OCI-LY1 (cell line): ENCODE measurements around the gene TEC.
"Not testable (repeated sequence)": the region's sequence is repeated elsewhere in the genome, so short reads cannot be mapped to it uniquely, and the experiment has no call there.

Experiments used
- H2AFZ ChIP-seq: fragments of 200-600 bp; sonication (generic), shearing (Covaris generic); 2 replicates; pipeline ENCODE4 v1.6.0; 2014; ENCODE audit warnings: antibody characterized with exemption, mild to moderate bottlenecking, low read length
- H3F3A ChIP-seq: fragments of 200-600 bp; sonication (generic), shearing (Covaris generic); 2 replicates; pipeline ENCODE4 v1.6.0; 2014; ENCODE audit warnings: mild to moderate bottlenecking, antibody characterized with exemption, low read length, moderate library complexity; ENCODE audit not compliant: insufficient read depth
- H3K27ac ChIP-seq: fragments of 200-600 bp; sonication (generic); 2 replicates; pipeline ENCODE4 v1.5.1; 2014; ENCODE audit warnings: low read length, mixed run types, mild to moderate bottlenecking, low read depth; ENCODE audit not compliant: poor library complexity, severe bottlenecking
- H3K27me3 ChIP-seq: fragments of 200-600 bp; sonication (generic); 2 replicates; pipeline ENCODE4 v1.6.0; 2014; ENCODE audit warnings: antibody characterized with exemption, mild to moderate bottlenecking, low read length, moderate library complexity; ENCODE audit not compliant: insufficient read depth
- H3K36me3 ChIP-seq: fragments of 200-600 bp; sonication (generic); 2 replicates; pipeline ENCODE4 v1.6.1; 2014; ENCODE audit warnings: mild to moderate bottlenecking, antibody characterized with exemption, low read length, moderate library complexity, mixed read lengths; ENCODE audit not compliant: insufficient read depth
- H3K4me1 ChIP-seq: fragments of 200-600 bp; sonication (generic); 2 replicates; pipeline ENCODE4 v1.5.1; 2014; ENCODE audit warnings: mild to moderate bottlenecking, low read length, moderate library complexity; ENCODE audit not compliant: insufficient read depth, severe bottlenecking
- H3K4me2 ChIP-seq: fragments of 200-600 bp; sonication (generic), shearing (Covaris generic); 2 replicates; pipeline ENCODE4 v1.6.1; 2014; ENCODE audit warnings: low read length
- H3K4me3 ChIP-seq: fragments of 200-600 bp; sonication (generic); 2 replicates; pipeline ENCODE4 v1.5.1; 2014; ENCODE audit warnings: low read length, low read depth, mild to moderate bottlenecking, mixed read lengths; ENCODE audit not compliant: poor library complexity, severe bottlenecking
- H3K79me2 ChIP-seq: fragments of 200-600 bp; shearing (Covaris generic); 2 replicates; pipeline ENCODE4 v1.6.1; 2016; ENCODE audit warnings: mixed run types, low read length, mixed read lengths; ENCODE audit not compliant: insufficient read depth
- H3K9ac ChIP-seq: fragments of 200-600 bp; sonication (generic), shearing (Covaris generic); 2 replicates; pipeline ENCODE4 v1.6.1; 2014; ENCODE audit warnings: mild to moderate bottlenecking, low read length, mixed read lengths
- H3K9me2 ChIP-seq: fragments of 200-600 bp; sonication (generic), shearing (Covaris generic); 2 replicates; pipeline ENCODE4 v1.6.1; 2014; ENCODE audit warnings: low read depth, mild to moderate bottlenecking, low read length, mixed read lengths
- H3K9me3 ChIP-seq: fragments of 200-600 bp; shearing (Covaris generic); 2 replicates; pipeline ENCODE4 v1.6.1; 2014; ENCODE audit warnings: low read length, mixed read lengths
- H4K20me1 ChIP-seq: fragments of 200-600 bp; sonication (generic), shearing (Covaris generic); 2 replicates; pipeline ENCODE4 v1.6.0; 2016; ENCODE audit warnings: mild to moderate bottlenecking, low read length; ENCODE audit not compliant: insufficient read depth
- EZH2 ChIP-seq: fragments of 200-600 bp; sonication (generic), shearing (Covaris generic); IDR thresholded peaks from 2 replicates; pipeline ENCODE4 v1.8.0; 2017; ENCODE audit warnings: borderline replicate concordance, mixed run types, mild to moderate bottlenecking, antibody characterized with exemption, low read length, moderate library complexity, mixed read lengths
- TF ChIP-seq, protein P1 (sequence below): fragments of 200-600 bp; sonication (generic), shearing (Covaris generic); IDR thresholded peaks from 2 replicates; pipeline ENCODE4 v1.5.1; 2017; ENCODE audit warnings: mild to moderate bottlenecking, antibody characterized with exemption, low read length, moderate library complexity, mixed read lengths

TEC gene

DNA sequence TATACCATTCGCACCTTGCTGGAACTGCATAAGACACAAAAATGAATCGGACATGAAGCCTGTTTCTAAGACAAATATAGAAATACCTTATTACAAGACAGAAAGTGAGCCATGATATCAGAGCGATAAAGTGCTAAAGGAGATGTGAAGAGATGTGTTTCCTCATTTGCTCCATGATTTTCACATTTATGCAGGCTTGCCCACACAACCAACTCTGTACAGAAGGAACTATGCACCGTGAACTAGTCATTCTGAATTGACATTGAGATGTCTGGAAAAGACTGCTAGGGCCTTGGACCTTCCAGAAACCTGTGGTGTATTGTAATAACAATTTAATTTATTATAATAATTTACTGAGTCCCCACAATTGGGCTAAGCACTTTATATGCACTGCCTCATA lies 97.0 kb downstream of the TEC start:
- no peaks in the 10 kb centered on the region for H3K4me1 ChIP-seq
- H4K20me1 ChIP-seq: no peaks in the 10 kb centered on the region
- peaks cover 16% of the 10 kb centered on the region; the same call in 1 of the 2 replicates for H3K36me3 ChIP-seq
- H3K27me3 ChIP-seq: no peaks in the 10 kb centered on the region
- H3K27ac ChIP-seq: no peak overlapping the region
- H3F3A ChIP-seq: no peaks in the 10 kb centered on the region
- no peak overlapping the region for H2AFZ ChIP-seq
- H3K4me3 ChIP-seq: no peak overlapping the region
- H3K9me3 ChIP-seq: 0 out of 2 replicates have a peak, but pooled peaks cover 3% of the 10 kb centered on the region
- TF ChIP-seq, protein P1, sequence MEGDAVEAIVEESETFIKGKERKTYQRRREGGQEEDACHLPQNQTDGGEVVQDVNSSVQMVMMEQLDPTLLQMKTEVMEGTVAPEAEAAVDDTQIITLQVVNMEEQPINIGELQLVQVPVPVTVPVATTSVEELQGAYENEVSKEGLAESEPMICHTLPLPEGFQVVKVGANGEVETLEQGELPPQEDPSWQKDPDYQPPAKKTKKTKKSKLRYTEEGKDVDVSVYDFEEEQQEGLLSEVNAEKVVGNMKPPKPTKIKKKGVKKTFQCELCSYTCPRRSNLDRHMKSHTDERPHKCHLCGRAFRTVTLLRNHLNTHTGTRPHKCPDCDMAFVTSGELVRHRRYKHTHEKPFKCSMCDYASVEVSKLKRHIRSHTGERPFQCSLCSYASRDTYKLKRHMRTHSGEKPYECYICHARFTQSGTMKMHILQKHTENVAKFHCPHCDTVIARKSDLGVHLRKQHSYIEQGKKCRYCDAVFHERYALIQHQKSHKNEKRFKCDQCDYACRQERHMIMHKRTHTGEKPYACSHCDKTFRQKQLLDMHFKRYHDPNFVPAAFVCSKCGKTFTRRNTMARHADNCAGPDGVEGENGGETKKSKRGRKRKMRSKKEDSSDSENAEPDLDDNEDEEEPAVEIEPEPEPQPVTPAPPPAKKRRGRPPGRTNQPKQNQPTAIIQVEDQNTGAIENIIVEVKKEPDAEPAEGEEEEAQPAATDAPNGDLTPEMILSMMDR: no peak
- TF ChIP-seq EZH2: no peak
- H3K9ac ChIP-seq: no peak overlapping the region
- H3K9me2 ChIP-seq: no peaks in the 10 kb centered on the region
- no peak overlapping the region for H3K4me2 ChIP-seq
- no peaks in the 10 kb centered on the region for H3K79me2 ChIP-seq

DNA sequence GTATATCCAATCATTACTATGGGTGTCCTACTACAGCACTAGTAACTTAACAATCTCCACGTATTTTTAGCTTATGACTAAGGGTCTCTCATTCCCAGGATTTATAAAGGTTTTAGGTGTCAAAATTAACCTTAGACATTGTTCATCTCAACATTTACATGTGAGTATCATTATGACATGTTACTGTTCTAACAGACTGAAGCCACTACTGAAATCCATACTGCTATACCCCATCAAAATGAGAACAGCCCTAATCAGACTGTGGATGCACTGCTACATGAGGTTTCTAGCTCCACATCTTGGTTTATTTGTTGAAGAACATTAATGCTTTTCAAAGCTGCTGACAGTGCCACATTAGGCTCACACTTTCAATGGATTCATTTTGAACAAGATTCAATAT lies 100.0 kb downstream of the TEC start:
- no peaks in the 10 kb centered on the region for H3K4me1 ChIP-seq
- H3K36me3 ChIP-seq: peaks cover 25% of the 10 kb centered on the region; the same call in 1 of the 2 replicates
- no peaks in the 10 kb centered on the region for H4K20me1 ChIP-seq
- no peak overlapping the region for H3K27ac ChIP-seq
- no peak overlapping the region for H3K4me3 ChIP-seq
- H3K9me3 ChIP-seq: no peaks in the 10 kb centered on the region
- H3K4me2 ChIP-seq: no peak overlapping the region
- H3F3A ChIP-seq: no peaks in the 10 kb centered on the region
- no peaks in the 10 kb centered on the region for H3K79me2 ChIP-seq
- H2AFZ ChIP-seq: no peak overlapping the region
- H3K9me2 ChIP-seq: no peaks in the 10 kb centered on the region
- H3K9ac ChIP-seq: no peak overlapping the region
- no peak for TF ChIP-seq EZH2
- TF ChIP-seq, protein P1: no peak
- H3K27me3 ChIP-seq: no peaks in the 10 kb centered on the region

DNA sequence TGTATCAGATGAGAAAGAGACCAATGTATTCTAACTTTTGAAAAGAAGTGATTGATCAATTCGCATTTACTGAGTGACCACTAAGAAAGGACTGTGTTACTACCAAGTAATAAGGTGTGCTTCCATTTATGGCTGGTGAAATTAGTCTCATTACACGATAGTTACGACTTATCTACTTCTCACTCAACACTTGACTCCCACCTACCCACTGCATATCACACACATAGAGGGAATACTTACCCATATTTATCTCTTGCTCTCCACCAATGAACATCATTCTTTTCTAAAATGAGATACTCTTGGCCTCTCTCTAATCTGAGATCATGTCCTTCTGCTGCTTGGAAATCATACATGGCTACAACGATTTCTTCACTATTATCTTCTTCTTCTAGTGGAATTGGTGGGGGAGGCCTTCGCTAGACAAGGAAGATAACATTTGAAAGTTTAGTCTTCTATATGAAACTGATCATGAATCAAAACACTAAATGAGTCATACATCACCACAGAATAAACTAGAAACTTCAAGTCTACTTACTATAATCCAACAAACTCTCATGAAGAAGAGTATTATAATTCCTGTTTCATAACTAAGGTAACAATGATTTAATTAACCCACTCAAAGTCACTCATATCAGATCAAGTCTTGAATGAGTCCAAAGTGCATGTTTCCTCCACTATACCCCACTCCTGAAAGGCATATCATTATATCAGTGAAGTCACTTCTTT lies 101.9 kb downstream of the TEC start:
- Histone ChIP-seq H3K9ac (no peak overlapping the region), H3K4me1 (no peaks in the 10 kb centered on the region), H3K9me3 (no peaks in the 10 kb centered on the region), H3K4me2 (no peak overlapping the region), H3K36me3 (peaks cover 25% of the 10 kb centered on the region; the same call in 1 of the 2 replicates), H2AFZ (no peak overlapping the region), H3K79me2 (no peaks in the 10 kb centered on the region), H3K27me3 (no peaks in the 10 kb centered on the region), H3K9me2 (no peaks in the 10 kb centered on the region), H4K20me1 (no peaks in the 10 kb centered on the region), H3K4me3 (no peak overlapping the region), H3K27ac (no peak overlapping the region), H3F3A (no peaks in the 10 kb centered on the region)
- TF ChIP-seq, protein P1: no peak
- no peak for TF ChIP-seq EZH2

DNA sequence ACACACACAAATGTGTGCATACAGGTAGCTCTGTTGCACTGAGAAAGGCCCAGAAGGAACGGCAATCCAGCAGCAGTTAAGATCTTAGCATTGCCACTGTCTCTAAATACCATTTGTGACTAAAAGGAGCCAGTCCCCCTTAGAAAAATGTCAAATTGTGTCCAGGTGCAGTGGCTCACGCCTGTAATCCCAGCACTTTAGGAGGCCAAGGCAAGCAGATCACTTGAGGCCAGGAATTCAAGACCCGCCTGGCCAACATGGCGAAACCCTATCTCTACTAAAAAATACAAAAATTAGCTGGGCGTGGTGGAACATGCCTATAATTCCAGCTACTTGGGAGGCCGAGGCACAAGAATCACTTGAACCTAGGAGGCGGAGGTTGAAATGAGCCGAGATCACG lies 105.1 kb downstream of the TEC start:
- not testable (repeated sequence) for H3K4me2 ChIP-seq, H3K9me2 ChIP-seq, H3K9me3 ChIP-seq, H4K20me1 ChIP-seq, H2AFZ ChIP-seq, H3K4me1 ChIP-seq, H3F3A ChIP-seq, H3K9ac ChIP-seq, H3K79me2 ChIP-seq, H3K27ac ChIP-seq, H3K27me3 ChIP-seq, H3K4me3 ChIP-seq
- peaks cover 26% of the 10 kb centered on the region; the same call in 1 of the 2 replicates for H3K36me3 ChIP-seq
